NCI-H774 (cell line): ENCODE measurements around the gene BNC2.

Experiments
- DNase-seq: peaks from one replicate; lab custom pipeline; 2025; lab: John Stamatoyannopoulos, UW

Gene BNC2

GRCh38 chr9:16718296-16718695 is 152.2 kb downstream of the BNC2 start:
- no peak for DNase-seq

GRCh38 chr9:16716601-16717000 is 153.9 kb downstream of the BNC2 start:
- DNase-seq = no peak

- no peak for DNase-seq
These were observed 155.1 kb downstream of the BNC2 start for GRCh38 chr9:16715404-16715803.

GRCh38 chr9:16712787-16713186 is 157.7 kb downstream of the BNC2 start:
- DNase-seq = no peak

GRCh38 chr9:16710888-16711287 is 159.6 kb downstream of the BNC2 start:
- DNase-seq = no peak

GRCh38 chr9:16709924-16710323 is 160.5 kb downstream of the BNC2 start:
- DNase-seq = no peak

GRCh38 chr9:16708656-16709435 is 161.6 kb downstream of the BNC2 start:
- no peak for DNase-seq

- DNase-seq = no peak
These were observed 165.3 kb downstream of the BNC2 start for GRCh38 chr9:16705111-16705604.

- no peak for DNase-seq
These were observed 166.1 kb downstream of the BNC2 start for GRCh38 chr9:16704116-16705110.

- no peak for DNase-seq
These were observed 169.1 kb downstream of the BNC2 start for GRCh38 chr9:16701347-16701746.

- no peak for DNase-seq
These were observed 176.9 kb downstream of the BNC2 start for GRCh38 chr9:16693616-16694015.

- DNase-seq = no peak
These were observed 179.8 kb downstream of the BNC2 start for GRCh38 chr9:16690628-16691027.

- no peak for DNase-seq
These were observed 180.3 kb downstream of the BNC2 start for GRCh38 chr9:16690205-16690604.

GRCh38 chr9:16689351-16689938 is 181.0 kb downstream of the BNC2 start:
- no peak for DNase-seq

- no peak for DNase-seq
These were observed 181.7 kb downstream of the BNC2 start for GRCh38 chr9:16688814-16689213.

GRCh38 chr9:16687678-16688369 is 182.6 kb downstream of the BNC2 start:
- DNase-seq = no peak

GRCh38 chr9:16683326-16683725 is 187.1 kb downstream of the BNC2 start:
- DNase-seq = no peak

GRCh38 chr9:16682273-16682672 is 188.2 kb downstream of the BNC2 start:
- DNase-seq = no peak

GRCh38 chr9:16681652-16681987 is 188.8 kb downstream of the BNC2 start:
- no peak for DNase-seq

GRCh38 chr9:16680975-16681651 is 189.4 kb downstream of the BNC2 start:
- no peak for DNase-seq

- DNase-seq = no peak
These were observed 189.9 kb downstream of the BNC2 start for GRCh38 chr9:16680541-16680940.
